AG04449 (cell line): ENCODE data around the gene MEF2C.

ENCODE experiments used
- CTCF ChIA-PET: fragments of 350-600 bp; formaldehyde crosslinking; extraction: SDS; loops from one replicate; lab custom pipeline; 2021; ENCODE audit warnings: antibody characterized with exemption; lab: Yijun Ruan, JAX
- POLR2A ChIA-PET: fragments of 400-600, 350-600 bp; formaldehyde crosslinking; extraction: SDS; loops from one replicate; lab custom pipeline; 2020; ENCODE audit warnings: antibody characterized with exemption, inconsistent platforms; lab: Yijun Ruan, JAX
- DNase-seq: peaks from one replicate; pipeline ENCODE4 v3.0.0-alpha.2; 2010; ENCODE audit warnings: low read depth, low spot score
- H3K4me3 ChIP-seq: 2 replicates; pipeline ENCODE4 v1.5.1; 2011; ENCODE audit warnings: low read depth, mild to moderate bottlenecking, control low read depth, low read length
- CTCF ChIP-seq: IDR thresholded peaks from one replicate; pipeline ENCODE4 v1.5.1; 2011; ENCODE audit warnings: mild to moderate bottlenecking, moderate library complexity, low read length, control low read depth, inconsistent platforms; ENCODE audit not compliant: insufficient read depth; ENCODE audit errors: missing control alignments

The MEF2C gene

GRCh38 chr5:88683506-88684135, 199.4 kb downstream of the MEF2C start:
- no peak for DNase-seq
- CTCF ChIA-PET, result interaction anchor here (0.8 to 4.6 kb wide), 5 partner anchors 7 to 912 kb away, joined by 3 to 77 read pairs (median 3); no protein-coding TSS in a partner anchor
- H3K4me3 ChIP-seq, result no peak overlapping the region

GRCh38 chr5:88682881-88683361, 200.1 kb downstream of the MEF2C start:
- ChIA-PET POLR2A (no interaction called here), CTCF (interaction anchor here (0.8 to 4.6 kb wide), 4 partner anchors 8 to 911 kb away, joined by 3 to 77 read pairs (median 18); no protein-coding TSS in a partner anchor)
- no peak for DNase-seq
- TF ChIP-seq CTCF, result no peak
- H3K4me3 ChIP-seq, result no peak overlapping the region

More at GRCh38 chr5:88683506-88684135, 199.4 kb downstream of the MEF2C start:
- no peak for TF ChIP-seq CTCF
- POLR2A ChIA-PET, result no interaction called here

GRCh38 chr5:88682131-88682530, 200.9 kb downstream of the MEF2C start:
- ChIA-PET CTCF (interaction anchor here (1.0 to 4.6 kb wide), 11 partner anchors 8 to 908 kb away, joined by 3 to 77 read pairs (median 5); no protein-coding TSS in a partner anchor), POLR2A (no interaction called here)
- TF ChIP-seq CTCF, result no peak
- DNase-seq, result no peak
- no peak overlapping the region for H3K4me3 ChIP-seq

GRCh38 chr5:88681211-88681803, 201.7 kb downstream of the MEF2C start:
- CTCF ChIA-PET, result interaction anchor here (1.0 to 4.6 kb wide), 16 partner anchors 8 to 926 kb away, joined by 3 to 77 read pairs (median 4); no protein-coding TSS in a partner anchor
- POLR2A ChIA-PET, result no interaction called here
- no peak for TF ChIP-seq CTCF
- no peak for DNase-seq
- H3K4me3 ChIP-seq, result no peak overlapping the region

GRCh38 chr5:88680253-88681132, 202.5 kb downstream of the MEF2C start:
- peak overlapping the region; percentile 48 for H3K4me3 ChIP-seq
- ChIA-PET POLR2A (no interaction called here), CTCF (interaction anchor here (0.9 to 4.6 kb wide), 15 partner anchors 9 to 925 kb away, joined by 3 to 77 read pairs (median 5); no protein-coding TSS in a partner anchor)
- no peak for DNase-seq
- TF ChIP-seq CTCF, result peak; percentile 93
